GM12872 (cell line): ENCODE results near the gene ECM2.

Experiments used
- TF ChIP-seq, protein P1 (sequence below): IDR thresholded peaks from 3 replicates; pipeline ENCODE4 v1.5.1; 2011; ENCODE audit warnings: low read depth, mild to moderate bottlenecking, low read length, moderate library complexity; ENCODE audit not compliant: insufficient read depth

The ECM2 gene

GRCh38 chr9:92476962-92477361 lies 58.8 kb downstream of the ECM2 start:
- TF ChIP-seq, protein P1, sequence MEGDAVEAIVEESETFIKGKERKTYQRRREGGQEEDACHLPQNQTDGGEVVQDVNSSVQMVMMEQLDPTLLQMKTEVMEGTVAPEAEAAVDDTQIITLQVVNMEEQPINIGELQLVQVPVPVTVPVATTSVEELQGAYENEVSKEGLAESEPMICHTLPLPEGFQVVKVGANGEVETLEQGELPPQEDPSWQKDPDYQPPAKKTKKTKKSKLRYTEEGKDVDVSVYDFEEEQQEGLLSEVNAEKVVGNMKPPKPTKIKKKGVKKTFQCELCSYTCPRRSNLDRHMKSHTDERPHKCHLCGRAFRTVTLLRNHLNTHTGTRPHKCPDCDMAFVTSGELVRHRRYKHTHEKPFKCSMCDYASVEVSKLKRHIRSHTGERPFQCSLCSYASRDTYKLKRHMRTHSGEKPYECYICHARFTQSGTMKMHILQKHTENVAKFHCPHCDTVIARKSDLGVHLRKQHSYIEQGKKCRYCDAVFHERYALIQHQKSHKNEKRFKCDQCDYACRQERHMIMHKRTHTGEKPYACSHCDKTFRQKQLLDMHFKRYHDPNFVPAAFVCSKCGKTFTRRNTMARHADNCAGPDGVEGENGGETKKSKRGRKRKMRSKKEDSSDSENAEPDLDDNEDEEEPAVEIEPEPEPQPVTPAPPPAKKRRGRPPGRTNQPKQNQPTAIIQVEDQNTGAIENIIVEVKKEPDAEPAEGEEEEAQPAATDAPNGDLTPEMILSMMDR: no peak

DNA sequence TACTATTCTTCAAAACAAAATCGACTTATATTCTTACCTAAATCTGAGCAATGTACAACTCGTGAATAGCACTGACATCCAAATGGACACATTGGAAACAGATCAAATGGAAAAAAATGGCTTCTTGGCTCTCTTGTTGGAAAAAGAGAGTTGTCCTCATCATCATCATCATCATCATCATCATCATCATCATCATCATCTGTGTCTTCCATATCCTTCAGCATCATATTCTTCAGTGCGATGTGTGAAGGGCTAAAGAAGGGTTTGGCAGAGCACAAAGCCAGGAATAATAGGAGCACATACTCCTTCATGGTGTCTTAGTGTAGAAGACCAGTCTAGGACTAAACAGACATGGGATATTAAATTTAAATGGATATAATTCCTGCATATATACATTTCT lies 61.2 kb downstream of the ECM2 start:
- TF ChIP-seq, protein P1: no peak

DNA sequence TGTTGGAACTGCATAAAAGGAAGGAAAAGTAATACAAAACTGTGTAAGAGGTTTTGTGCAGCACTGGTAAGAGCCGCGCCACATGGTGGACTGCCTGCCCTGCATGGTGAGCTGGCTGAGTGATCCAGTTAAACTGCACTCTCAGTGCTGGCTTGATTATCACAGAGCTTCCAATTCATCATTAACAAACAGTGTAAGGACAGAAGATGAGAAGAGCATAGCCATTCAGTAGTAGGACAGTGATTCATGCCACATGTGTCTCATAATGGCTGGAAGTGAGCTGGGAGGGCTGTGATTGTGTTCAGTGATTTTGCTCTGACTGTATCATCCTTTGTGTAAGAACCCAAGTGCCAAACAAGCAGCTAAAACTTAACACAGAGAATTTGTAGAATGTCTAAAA lies 67.6 kb downstream of the ECM2 start:
- TF ChIP-seq, protein P1: no peak

DNA sequence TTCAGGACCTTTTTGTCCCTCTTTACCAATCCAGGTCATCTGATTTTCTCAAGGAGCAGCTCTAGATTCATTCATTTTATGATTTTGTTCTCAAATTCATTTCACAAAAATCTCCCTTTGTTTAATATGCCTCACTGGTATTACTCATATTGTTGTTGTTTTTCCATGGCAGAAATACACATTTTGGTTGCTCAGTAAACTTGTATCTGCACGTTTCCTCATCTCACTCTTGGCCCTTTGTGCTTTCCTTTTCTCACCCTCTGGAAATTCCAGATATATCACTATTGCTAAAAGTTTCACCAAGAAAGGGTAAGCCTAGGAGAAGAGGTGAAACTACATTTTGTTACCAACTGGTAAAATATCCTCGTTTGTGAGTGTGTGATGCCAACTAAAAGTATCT lies 68.3 kb downstream of the ECM2 start:
- TF ChIP-seq, protein P1: no peak

DNA sequence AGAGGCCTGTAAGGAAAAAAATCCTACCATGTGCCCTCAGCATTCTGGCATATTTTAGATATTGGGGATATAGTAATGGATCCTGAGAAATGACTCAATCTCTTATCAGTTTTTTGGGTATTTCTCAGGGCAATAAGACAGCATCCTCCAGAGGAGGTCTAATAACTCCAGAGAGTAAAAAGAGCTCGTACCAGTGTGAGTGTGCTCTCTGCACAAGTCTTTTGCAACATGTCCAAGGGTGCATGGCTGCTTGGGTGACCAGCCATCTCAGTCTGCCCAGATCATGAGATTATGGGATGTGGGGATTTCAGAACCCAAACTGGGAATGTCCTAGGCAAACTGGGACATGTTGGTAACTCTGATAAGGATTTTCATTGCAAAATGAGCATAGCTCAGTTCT lies 68.7 kb downstream of the ECM2 start:
- TF ChIP-seq, protein P1: no peak

- TF ChIP-seq, protein P1: no peak
These were observed 71.8 kb downstream of the ECM2 start for GRCh38 chr9:92463984-92464383.

DNA sequence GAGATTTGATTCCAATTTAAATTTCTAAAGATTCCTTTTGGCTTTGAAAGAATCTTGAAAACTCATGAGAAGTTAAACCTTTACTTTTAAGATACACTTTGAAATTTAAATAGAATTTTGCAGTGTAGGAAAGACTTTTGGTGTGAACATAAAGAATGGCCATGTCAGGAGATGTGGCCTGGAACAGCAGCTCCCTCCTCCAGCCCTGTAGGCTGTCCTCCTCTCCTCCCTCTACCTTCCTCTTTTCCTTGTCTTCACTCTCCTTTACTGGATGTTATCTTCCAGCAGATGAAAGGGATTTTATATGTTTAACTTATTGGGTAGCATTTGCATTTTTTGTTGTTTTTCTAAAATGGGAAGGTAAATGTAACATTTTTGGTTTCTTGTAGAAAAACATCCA lies 72.4 kb downstream of the ECM2 start:
- TF ChIP-seq, protein P1: no peak

DNA sequence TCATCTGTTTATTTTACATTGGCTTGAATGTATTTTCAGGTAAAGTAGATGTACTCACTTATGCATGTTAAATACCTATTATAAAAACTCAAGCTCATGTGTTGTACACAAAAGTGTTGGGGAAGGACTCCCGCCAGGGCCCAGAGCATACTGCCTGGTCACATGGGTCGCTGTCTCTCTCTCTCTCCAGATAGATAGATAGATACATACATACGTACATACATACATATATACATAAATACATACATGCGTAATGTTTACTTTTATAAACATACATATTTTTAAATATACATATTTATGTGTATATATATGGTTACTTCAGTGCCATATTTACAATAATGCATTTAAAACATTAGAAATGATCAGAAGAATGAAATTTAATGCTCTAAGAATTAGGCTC lies 78.2 kb downstream of the ECM2 start:
- TF ChIP-seq, protein P1: no peak
